Natural killer cell treated with Interleukin-12 subunit alpha and Interleukin-12 subunit beta and Interleukin-15 and Interleukin-18, amount 100 ng/mL, for 72 hours (primary cell): ENCODE measurements around the gene IDI1. TPM values are rescaled to one million over a fixed set of nuclear protein-coding genes. Genes with fewer than 3 reads are reported as not detected.
"Not testable (repeated sequence)": the region's sequence is repeated elsewhere in the genome, so short reads cannot be mapped to it uniquely, and the experiment has no call there.

Experiments used
- ATAC-seq, 2 donors: fragments of 150-1000 bp; cut with Tn5 transposase in 1 of 2; sonication (Bioruptor Pico), chemical (Tn5 transposase) in 1 of 2; 2 replicates each; pipeline ENCODE4 v1.10.0; 2021
- DNase-seq: peaks from one replicate; pipeline ENCODE4 v3.0.0; 2022; ENCODE audit warnings: low spot score
- H3K27ac Mint-ChIP-seq, 2 donors: 1 replicate in 1 of 2; 2 replicates in 1 of 2; pipeline ENCODE4 v1.8.0; 2022; ENCODE audit warnings: mixed read lengths in 2 of 2, mild to moderate bottlenecking in 1 of 2, moderate library complexity in 1 of 2
- H3K27me3 Mint-ChIP-seq, 2 donors: 1 replicate in 1 of 2; 2 replicates in 1 of 2; pipeline ENCODE4 v1.8.0; 2022; ENCODE audit warnings: mixed read lengths in 2 of 2
- H3K36me3 Mint-ChIP-seq: one replicate; pipeline ENCODE4 v1.8.0; 2022; ENCODE audit warnings: mixed read lengths
- H3K4me1 Mint-ChIP-seq, 2 donors: 1 replicate in 1 of 2; 2 replicates in 1 of 2; pipeline ENCODE4 v1.8.0; 2022; ENCODE audit warnings: low read depth in 2 of 2, mixed read lengths in 2 of 2, mild to moderate bottlenecking in 1 of 2
- H3K4me3 Mint-ChIP-seq: one replicate; pipeline ENCODE4 v1.8.0; 2022; ENCODE audit warnings: mixed read lengths
- H3K9me3 Mint-ChIP-seq: 2 replicates; pipeline ENCODE4 v1.8.0; 2022; ENCODE audit warnings: mixed read lengths
- total RNA-seq, 2 donors: library from RNA; stranded (reverse); gene quantifications; one replicate each; pipeline ENCODE4 v1.2.3, GENCODE V29; 2022

The IDI1 gene
- total RNA-seq, 2 donors from 2014 or later, result 85.7 to 140 TPM

DNA sequence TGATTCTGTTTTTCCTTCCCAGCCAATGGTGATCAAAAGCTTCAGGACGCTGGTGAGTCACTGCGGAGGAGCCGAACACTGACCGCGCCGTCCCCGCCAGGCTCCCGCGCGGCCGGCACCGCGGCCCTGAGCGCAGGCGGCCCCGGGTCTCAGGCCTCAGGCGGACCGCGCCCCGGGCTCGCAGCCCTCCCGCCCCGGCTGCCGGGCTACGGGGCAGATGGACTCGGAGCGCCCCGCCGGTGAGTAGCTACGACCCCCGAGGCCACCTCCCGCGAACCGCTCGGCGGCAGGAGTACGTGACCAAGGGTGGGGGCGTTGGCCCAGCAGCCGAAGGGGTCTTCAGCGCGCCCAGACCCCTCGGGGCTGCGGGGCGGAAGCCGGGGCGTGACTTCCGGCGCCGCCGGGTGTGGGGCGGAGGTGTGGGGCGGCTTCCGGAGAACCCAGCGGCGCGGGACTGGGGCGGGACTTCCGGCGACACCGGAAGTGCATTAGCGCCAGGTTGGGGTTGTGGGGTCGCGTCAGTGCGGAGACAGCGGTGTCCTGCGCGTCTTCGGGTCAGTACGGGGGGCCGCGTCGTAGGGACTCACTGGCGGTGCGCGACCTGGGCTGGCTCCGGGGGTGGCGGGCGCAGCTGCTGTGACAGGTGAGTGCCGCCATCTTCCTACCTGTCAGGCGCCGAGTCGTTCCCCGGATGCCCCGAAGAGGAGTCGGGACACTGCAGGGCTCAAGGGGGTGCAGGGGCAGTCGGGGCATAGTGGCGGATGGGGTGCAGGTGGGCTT, 7.6 kb upstream of the IDI1 start, which contains the start of gene WDR37:
WDR37 (plus strand) TSS at position 60 of the 780 bp plus-strand sequence. CDS start 15,771 bp downstream, outside the sequence.
- H3K4me3 Mint-ChIP-seq, result peak within 1 kb of the TSS; percentile 96
- H3K27me3 Mint-ChIP-seq, result no peaks in the 10 kb centered on the region
- no peaks in the 10 kb centered on the region for H3K9me3 Mint-ChIP-seq
- peaks cover 64 to 78% of the 10 kb centered on the region in 2 donors for H3K4me1 Mint-ChIP-seq
- peak within 1 kb of the TSS; percentile 98 to 100 for H3K27ac Mint-ChIP-seq
- ATAC-seq (peak; percentile 98), DNase-seq (peak; percentile 94)
- peaks cover 14% of the 10 kb centered on the region for H3K36me3 Mint-ChIP-seq

DNA sequence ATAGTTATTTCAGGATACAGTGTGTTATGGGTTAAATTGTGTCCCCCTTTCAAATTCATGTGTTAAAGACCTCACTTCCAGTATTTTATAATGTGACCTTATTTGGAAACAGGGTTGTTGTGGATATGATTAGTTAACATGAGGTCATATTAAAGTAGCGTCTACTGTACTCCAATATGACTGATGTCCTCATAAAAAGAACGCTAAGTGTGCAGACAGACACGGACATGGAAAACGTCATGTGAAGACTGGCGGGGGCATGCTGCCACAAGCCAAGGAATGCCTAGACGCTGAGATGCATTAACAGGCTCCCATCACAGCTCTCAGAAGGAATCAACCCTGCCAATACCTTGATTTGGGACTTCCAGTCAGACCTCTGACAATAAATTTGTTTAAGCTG, 5.8 kb upstream of the IDI1 start:
- DNase-seq (no peak), ATAC-seq (no peak)
- H3K4me3 Mint-ChIP-seq, result peak overlapping the region; percentile 96
- H3K9me3 Mint-ChIP-seq, result no peaks in the 10 kb centered on the region
- H3K4me1 Mint-ChIP-seq, result peaks cover 49 to 59% of the 10 kb centered on the region in 2 donors
- peaks cover 14% of the 10 kb centered on the region for H3K36me3 Mint-ChIP-seq
- peak overlapping the region; percentile 98 to 100 for H3K27ac Mint-ChIP-seq
- no peaks in the 10 kb centered on the region for H3K27me3 Mint-ChIP-seq

DNA sequence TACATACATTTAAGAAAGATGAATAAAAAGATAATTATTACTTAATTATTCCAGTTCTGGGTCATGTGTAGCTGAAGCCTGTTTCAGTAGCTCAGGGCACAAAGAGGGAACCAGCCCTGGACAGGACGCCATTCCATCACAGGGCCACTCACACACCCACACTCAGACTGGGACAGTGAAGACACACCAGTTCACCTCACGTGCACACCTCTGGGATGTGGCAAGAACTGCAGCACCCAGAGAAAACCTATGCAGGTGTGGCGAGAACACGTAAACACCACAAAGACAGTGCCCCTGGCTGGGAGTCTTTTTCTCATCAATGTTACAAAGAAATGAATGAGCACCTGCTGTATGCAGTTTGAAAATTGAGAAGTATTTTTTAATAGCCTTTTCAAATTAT, 1.6 kb upstream of the IDI1 start:
- Mint-ChIP-seq H3K4me1 (peaks cover 39 to 47% of the 10 kb centered on the region in 2 donors), H3K27ac (peak overlapping the region; percentile 96 to 100), H3K36me3 (peaks cover 23% of the 10 kb centered on the region), H3K9me3 (no peaks in the 10 kb centered on the region), H3K27me3 (no peaks in the 10 kb centered on the region), H3K4me3 (peak overlapping the region; percentile 99)
- no peak for ATAC-seq
- DNase-seq, result no peak

GRCh38 chr10:1050145-1050544, 1.2 kb upstream of the IDI1 start:
- no peak for DNase-seq
- H3K4me1 Mint-ChIP-seq, result peaks cover 41 to 48% of the 10 kb centered on the region in 2 donors
- no peaks in the 10 kb centered on the region for H3K9me3 Mint-ChIP-seq
- H3K4me3 Mint-ChIP-seq, result peak overlapping the region; percentile 99
- peaks cover 27% of the 10 kb centered on the region for H3K36me3 Mint-ChIP-seq
- H3K27ac Mint-ChIP-seq, result peak overlapping the region; percentile 96 to 100
- no peaks in the 10 kb centered on the region for H3K27me3 Mint-ChIP-seq
- no peak for ATAC-seq

GRCh38 chr10:1049425-1049958, 573 bp upstream of the IDI1 start:
- Mint-ChIP-seq H3K36me3 (peaks cover 30% of the 10 kb centered on the region), H3K4me3 (peak overlapping the region; percentile 99), H3K9me3 (no peaks in the 10 kb centered on the region), H3K27me3 (no peaks in the 10 kb centered on the region), H3K4me1 (peaks cover 42 to 48% of the 10 kb centered on the region in 2 donors), H3K27ac (peak overlapping the region; percentile 96 to 100)
- no peak for DNase-seq
- ATAC-seq, result no peak

DNA sequence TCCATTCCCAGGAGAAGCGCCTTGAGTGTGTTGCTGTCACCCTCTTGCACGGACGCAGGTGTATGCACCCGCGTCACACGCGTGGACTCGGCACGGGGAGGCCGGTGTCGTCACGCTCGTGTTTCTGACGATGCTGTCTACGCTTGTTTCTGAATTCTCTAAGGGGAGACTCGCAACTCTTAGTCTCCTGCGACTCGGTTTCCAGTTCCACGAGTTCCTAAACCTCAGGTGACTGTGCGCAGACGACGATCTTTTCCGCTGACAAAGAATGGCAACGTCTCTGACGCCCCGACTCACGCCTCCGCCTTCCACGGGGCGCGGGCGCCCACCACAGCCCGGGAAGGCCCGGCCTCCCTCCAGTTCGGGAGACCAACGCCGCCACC, 579 bp downstream of the IDI1 start:
- Mint-ChIP-seq H3K4me3 (peak overlapping the region; percentile 99), H3K27ac (peak overlapping the region; percentile 96 to 100), H3K36me3 (peaks cover 29% of the 10 kb centered on the region), H3K4me1 (peaks cover 44 to 48% of the 10 kb centered on the region in 2 donors), H3K27me3 (no peaks in the 10 kb centered on the region), H3K9me3 (no peaks in the 10 kb centered on the region)
- no peak for DNase-seq
- ATAC-seq, result no peak

DNA sequence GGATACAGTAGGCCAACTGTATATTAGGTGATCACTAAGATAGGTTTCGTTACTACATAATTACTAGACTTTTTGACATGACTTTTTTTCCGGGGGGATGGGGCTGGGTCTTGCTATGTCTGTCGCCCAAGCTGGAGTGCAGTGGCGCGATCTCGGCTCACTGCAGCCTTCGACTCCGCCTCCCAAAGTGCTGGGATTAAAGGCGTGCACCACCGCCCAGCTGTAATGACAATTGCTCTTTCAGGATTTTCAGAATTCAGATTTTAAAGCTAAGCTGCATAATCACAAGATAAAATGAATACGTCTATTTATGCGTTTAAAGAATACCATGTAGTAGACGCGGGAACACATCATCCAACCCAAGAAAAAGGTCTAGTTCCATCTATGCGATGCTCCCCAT, 982 bp downstream of the IDI1 start:
- peak overlapping the region; percentile 99 for H3K4me3 Mint-ChIP-seq
- H3K9me3 Mint-ChIP-seq, result no peaks in the 10 kb centered on the region
- ATAC-seq (no peak), DNase-seq (no peak)
- H3K4me1 Mint-ChIP-seq, result peaks cover 44 to 48% of the 10 kb centered on the region in 2 donors
- no peaks in the 10 kb centered on the region for H3K27me3 Mint-ChIP-seq
- H3K27ac Mint-ChIP-seq, result peak overlapping the region; percentile 96 to 100
- H3K36me3 Mint-ChIP-seq, result peaks cover 30% of the 10 kb centered on the region

- Mint-ChIP-seq H3K27ac (peak overlapping the region; percentile 92 to 94), H3K36me3 (peaks cover 33% of the 10 kb centered on the region)
Measured at GRCh38 chr10:1045415-1045814, 3.5 kb downstream of the IDI1 start.

DNA sequence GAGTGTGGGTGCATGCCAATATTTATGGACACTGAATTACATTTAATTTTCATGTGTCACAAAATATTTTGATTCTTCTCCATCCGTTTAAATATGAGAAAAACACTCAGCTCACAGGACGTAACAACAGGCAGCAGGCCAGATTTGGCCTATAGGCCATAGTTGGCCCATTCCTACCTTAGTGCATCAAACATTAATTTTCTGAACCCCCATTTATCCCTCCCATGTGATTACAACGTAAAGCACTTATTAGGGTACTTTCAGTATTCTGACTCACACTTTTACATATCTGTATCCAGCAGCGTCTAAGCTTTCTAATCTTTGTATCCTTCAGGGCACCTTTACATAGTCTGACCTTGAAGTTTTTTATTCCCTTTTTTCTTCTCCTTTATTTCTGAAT, 4.0 kb downstream of the IDI1 start:
- Mint-ChIP-seq H3K27ac (peak overlapping the region; percentile 92 to 94), H3K36me3 (peaks cover 37% of the 10 kb centered on the region), H3K4me1 (peaks cover 43 to 48% of the 10 kb centered on the region in 2 donors), H3K4me3 (peak overlapping the region; percentile 90), H3K9me3 (no peaks in the 10 kb centered on the region), H3K27me3 (no peaks in the 10 kb centered on the region)
- ATAC-seq (no peak), DNase-seq (no peak)

More at GRCh38 chr10:1045415-1045814, 3.5 kb downstream of the IDI1 start:
- Mint-ChIP-seq H3K9me3 (no peaks in the 10 kb centered on the region), H3K4me3 (peak overlapping the region; percentile 90), H3K4me1 (peaks cover 39 to 43% of the 10 kb centered on the region in 2 donors), H3K27me3 (no peaks in the 10 kb centered on the region)
- ATAC-seq (no peak), DNase-seq (no peak)

DNA sequence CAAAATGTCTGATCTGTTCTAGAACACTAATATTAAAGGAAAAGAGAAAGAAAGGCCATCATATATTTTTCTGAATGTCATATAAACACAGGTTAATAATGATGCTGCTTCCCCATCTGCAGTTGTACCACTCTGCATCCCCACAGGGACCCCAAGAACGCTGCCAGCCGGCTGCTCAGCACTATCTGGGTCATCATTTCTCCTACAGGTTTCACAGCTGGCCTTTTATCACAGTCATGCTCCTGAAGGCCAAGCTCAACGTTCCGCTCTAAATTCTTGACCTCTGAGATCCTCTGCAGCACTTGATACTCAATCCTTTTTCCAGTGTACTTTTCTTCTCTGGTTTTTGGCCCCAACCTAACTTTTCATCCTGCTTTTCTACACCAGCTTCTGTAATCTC, 4.8 kb downstream of the IDI1 start:
- Mint-ChIP-seq H3K27ac (peak overlapping the region; percentile 92 to 94), H3K36me3 (peaks cover 37% of the 10 kb centered on the region), H3K9me3 (no peaks in the 10 kb centered on the region), H3K27me3 (no peaks in the 10 kb centered on the region), H3K4me3 (peak overlapping the region; percentile 90), H3K4me1 (peaks cover 43 to 48% of the 10 kb centered on the region in 2 donors)
- no peak for DNase-seq
- ATAC-seq, result no peak

DNA sequence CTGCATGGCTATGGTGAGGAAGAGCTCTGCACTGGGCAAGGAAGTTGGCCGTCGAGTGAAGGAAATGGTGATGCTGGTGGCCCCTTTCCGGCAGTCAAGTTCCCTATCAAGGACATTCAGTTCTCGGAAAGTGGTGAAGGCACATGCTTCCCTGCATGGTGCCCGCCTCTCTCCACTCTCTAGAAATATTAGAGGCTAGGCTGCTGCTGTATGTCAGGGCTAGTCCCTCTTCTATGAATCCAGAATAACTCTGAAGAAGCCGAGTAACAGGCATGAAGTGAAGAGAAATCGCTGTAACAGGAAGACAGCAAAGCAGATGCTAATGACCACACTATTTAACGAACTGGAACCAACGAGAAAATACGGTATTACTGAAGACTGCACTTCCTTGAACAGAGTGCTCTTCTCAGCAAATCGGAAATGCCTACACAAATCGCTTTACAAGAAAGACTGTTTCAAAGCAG, 5.4 kb downstream of the IDI1 start:
- H3K36me3 Mint-ChIP-seq, result peaks cover 37% of the 10 kb centered on the region
- peaks cover 43 to 48% of the 10 kb centered on the region in 2 donors for H3K4me1 Mint-ChIP-seq
- no peaks in the 10 kb centered on the region for H3K27me3 Mint-ChIP-seq
- DNase-seq, result peak; percentile 82
- ATAC-seq, result peak; percentile 76 to 81
- H3K4me3 Mint-ChIP-seq, result peak overlapping the region; percentile 90
- no peaks in the 10 kb centered on the region for H3K9me3 Mint-ChIP-seq
- peak overlapping the region; percentile 92 to 94 for H3K27ac Mint-ChIP-seq

- no peak for DNase-seq
- Mint-ChIP-seq H3K9me3 (no peaks in the 10 kb centered on the region), H3K4me3 (no peak overlapping the region), H3K27ac (peak overlapping the region in 1 of 2 donors; percentile 94), H3K27me3 (no peaks in the 10 kb centered on the region), H3K4me1 (peaks cover 49 to 50% of the 10 kb centered on the region in 2 donors), H3K36me3 (peaks cover 31% of the 10 kb centered on the region)
- ATAC-seq, result no peak
Measured at GRCh38 chr10:1041514-1041913, 7.4 kb downstream of the IDI1 start.

GRCh38 chr10:1040133-1040532, 8.8 kb downstream of the IDI1 start:
- DNase-seq (no peak), ATAC-seq (no peak)
- H3K36me3 Mint-ChIP-seq, result peaks cover 24% of the 10 kb centered on the region
- peak overlapping the region; percentile 29 to 69 for H3K27ac Mint-ChIP-seq
- peaks cover 42% of the 10 kb centered on the region in 2 donors for H3K4me1 Mint-ChIP-seq
- no peaks in the 10 kb centered on the region for H3K27me3 Mint-ChIP-seq
- H3K9me3 Mint-ChIP-seq, result no peaks in the 10 kb centered on the region
- peak overlapping the region; percentile 65 for H3K4me3 Mint-ChIP-seq

- H3K36me3 Mint-ChIP-seq, result peaks cover 18% of the 10 kb centered on the region
- not testable (repeated sequence) for DNase-seq, H3K4me3 Mint-ChIP-seq, H3K9me3 Mint-ChIP-seq, H3K27me3 Mint-ChIP-seq, ATAC-seq
- H3K27ac Mint-ChIP-seq, result peak overlapping the region in 1 of 2 donors; percentile 77
- H3K4me1 Mint-ChIP-seq, result peaks cover 28 to 30% of the 10 kb centered on the region in 2 donors
Measured at GRCh38 chr10:1038769-1039168, 10.2 kb downstream of the IDI1 start.
